IMR-90 (cell line): ENCODE results near the gene NDUFB11.

ENCODE experiments used
- POLR2A ChIP-seq: IDR thresholded peaks from 2 replicates; pipeline ENCODE4 v1.6.1; 2012; ENCODE audit warnings: mild to moderate bottlenecking, low read depth, low read length
- RAD21 ChIP-seq: IDR thresholded peaks from 2 replicates; pipeline ENCODE4 v1.6.1; 2012; ENCODE audit warnings: low read length, improper control_type of control experiment

- TF ChIP-seq POLR2A, result no peak
- no peak for TF ChIP-seq RAD21
These were observed 1.1 kb upstream of the NDUFB11 start for GRCh38 chrX:47145395-47146120.
